Erythroblast (primary cell): ENCODE results near the gene NSUN3.

Experiments used
- GATA1 ChIP-seq: IDR thresholded peaks from 2 replicates; pipeline ENCODE4 v1.6.1; 2011; ENCODE audit warnings: low read depth, mild to moderate bottlenecking, control low read depth, low read length, moderate library complexity
- POLR2A ChIP-seq: IDR thresholded peaks from 2 replicates; pipeline ENCODE4 v1.6.1; 2011; ENCODE audit warnings: mild to moderate bottlenecking, low read length

GRCh38 chr3:94015025-94015424 lies 47.8 kb upstream of the NSUN3 start:
- no peak for TF ChIP-seq POLR2A
- no peak for TF ChIP-seq GATA1
